GM19328 (cell line): ENCODE data around the gene CD38.
"Not testable (repeated sequence)": the region's sequence is repeated elsewhere in the genome, so short reads cannot be mapped to it uniquely, and the experiment has no call there.

Experiments
- ATAC-seq: cut with Tn5 transposase; IDR thresholded peaks from one replicate; pipeline ENCODE4 v1.9.1; 2021; ENCODE audit warnings: mild to moderate bottlenecking, moderate library complexity; ENCODE audit not compliant: unreplicated experiment

Gene CD38

GRCh38 chr4:15794905-15795304 is 16.8 kb downstream of the CD38 start:
- no peak for ATAC-seq

GRCh38 chr4:15797320-15797719 is 19.2 kb downstream of the CD38 start:
- ATAC-seq: no peak

DNA sequence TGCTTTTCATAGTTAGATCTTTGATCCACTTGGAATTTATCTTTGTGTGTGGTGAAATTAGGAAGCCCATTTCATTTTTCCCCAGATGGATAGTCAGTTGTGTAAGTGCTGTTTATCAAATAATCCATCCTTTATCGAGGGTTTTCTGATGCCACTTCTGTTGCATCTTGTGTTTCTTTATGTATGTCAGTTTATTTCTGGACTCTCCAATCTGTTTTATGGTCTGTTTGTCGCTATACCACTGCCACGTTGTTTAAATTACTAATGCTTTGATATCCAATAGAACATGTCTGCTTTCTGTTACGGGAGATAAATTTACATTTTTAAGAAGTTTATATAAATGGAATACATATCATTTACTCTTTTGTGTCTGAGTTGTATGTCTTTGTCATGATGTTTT is 21.0 kb downstream of the CD38 start:
- no peak for ATAC-seq

- no peak for ATAC-seq
Observed at GRCh38 chr4:15799701-15800100, 21.6 kb downstream of the CD38 start.

- ATAC-seq: not testable (repeated sequence)
Observed at GRCh38 chr4:15802497-15802896, 24.4 kb downstream of the CD38 start.

- ATAC-seq: no peak
Observed at GRCh38 chr4:15805583-15806517, 27.7 kb downstream of the CD38 start.

- peak; percentile 64 for ATAC-seq
Observed at GRCh38 chr4:15809058-15809457, 30.9 kb downstream of the CD38 start.

DNA sequence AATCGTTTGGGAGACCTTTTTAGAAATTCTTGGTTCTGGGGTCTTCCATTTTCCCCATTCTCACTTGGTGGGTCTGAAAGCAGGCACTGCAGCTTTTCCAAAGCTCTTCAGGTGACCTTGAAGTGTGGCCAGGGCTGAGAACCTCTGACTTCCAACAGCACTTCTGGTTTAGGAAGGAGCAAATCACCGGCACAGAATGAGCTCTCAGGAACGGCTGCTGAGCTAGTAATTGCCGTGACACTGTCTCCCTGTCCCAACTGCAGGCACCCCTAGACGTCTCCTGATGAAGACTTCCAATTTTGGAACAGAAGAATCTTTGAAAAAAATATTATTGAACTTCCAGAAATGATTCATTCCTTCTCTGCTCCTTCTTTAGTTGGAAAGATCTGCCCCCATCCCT is 31.3 kb downstream of the CD38 start:
- no peak for ATAC-seq

DNA sequence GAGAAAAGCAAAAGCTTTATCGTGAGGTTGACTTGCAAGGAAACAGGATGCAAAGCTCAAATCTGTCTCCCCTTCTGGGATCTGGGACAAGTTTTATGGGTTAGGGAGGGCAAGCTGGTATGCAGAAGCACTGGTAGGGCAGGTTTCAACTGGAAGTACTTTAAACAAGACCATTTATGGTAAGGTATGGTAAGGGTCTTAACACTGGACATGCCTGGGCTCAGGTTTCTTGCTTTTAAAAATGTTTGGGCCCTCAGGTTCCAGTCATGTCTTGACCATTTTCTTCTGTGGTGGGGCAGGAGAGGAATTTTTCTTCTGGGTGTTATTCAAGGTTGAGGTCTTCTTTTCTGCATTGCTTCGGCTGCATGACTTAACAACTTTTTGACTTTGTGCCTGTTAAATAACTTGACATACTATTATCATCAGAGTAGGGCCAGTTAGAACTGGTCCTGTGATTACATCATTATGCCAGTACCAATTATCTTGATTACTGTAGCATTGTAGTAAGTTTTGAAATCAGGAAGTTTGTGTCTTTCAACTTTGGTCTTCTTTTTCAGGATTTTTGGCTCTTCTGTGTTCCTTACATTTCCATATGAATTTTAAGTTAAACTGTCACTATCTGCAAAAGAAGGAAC is 33.7 kb downstream of the CD38 start:
- ATAC-seq: no peak

DNA sequence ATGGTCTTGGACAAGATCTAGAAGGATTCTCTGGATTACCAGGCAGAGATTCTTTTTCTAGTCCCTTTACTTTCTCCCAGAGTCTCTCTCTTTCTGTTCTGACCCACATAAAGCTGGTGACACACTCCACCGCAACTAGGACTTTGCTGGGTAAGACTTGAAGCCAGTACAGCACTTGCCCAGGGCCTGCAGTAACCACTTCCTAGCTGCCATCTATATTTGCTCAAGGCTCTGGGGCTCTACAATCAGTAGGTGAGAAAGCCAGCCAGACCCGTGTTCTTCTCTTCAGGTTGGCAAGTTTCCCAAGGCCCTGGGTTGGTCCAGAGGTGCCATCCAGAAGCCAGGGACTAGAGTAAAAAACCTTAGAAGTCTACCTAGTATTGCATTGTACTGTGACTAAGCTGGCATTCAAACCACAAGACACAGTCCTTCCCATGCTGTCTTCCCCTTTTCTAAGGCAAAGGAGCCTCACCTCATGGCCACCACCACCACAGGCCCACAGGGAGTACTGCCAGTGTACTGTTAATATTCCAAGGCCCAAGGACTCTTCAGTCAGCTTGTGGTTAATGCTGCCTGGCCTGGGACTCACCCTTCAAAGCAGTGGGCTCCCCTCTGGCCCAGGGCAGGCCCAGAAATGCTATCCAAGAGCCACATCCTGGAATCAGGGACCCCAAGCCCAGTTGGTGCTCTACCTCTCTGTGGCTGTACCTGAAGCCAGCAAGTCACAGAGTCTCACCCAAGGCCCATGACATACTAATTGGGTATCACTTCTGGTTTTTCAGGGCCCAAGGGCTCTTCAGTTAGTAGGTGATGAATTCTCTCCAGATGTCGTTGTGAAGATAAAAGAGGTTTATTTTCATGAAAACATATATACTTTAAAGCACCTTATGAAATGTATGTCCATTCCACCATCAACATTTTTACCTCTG is 54.7 kb downstream of the CD38 start:
- ATAC-seq: no peak

DNA sequence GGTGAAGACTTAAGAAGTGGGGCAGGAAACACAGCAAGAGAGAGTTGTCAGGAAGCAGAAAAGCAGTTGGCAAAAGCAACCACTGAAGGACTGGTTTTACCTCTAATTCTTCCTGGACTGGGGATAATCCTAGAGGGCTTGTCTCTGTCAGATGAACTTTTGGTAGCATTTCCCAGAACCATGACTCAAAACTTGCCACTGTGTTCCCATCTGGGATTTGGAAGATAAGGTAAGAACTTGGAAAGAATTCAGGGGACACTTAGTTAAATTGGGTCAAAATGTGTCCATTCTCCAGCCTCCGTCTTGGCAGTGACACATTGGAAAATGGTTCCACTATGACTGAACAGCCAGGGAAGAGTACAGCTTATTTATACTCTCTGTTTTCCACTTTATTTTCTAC is 55.7 kb downstream of the CD38 start:
- ATAC-seq: no peak

DNA sequence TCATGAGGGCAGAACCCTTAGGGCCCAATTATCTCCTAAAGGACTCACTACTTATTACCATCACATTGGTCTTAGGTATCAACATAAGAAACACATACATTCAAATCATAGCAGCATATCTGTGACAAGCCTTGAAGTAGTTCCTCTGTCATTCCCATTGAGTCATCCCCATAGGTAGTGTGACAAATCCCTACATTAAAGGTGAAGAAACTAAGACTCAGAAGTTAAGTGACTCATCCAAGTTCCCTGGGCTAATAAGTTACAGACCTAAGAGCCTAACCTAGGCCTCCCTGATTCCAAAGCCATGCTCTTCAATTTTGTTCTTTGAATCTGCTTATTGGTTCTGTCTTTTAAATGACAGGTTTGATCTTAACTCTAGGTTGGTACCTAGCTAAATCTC is 58.2 kb downstream of the CD38 start:
- no peak for ATAC-seq

DNA sequence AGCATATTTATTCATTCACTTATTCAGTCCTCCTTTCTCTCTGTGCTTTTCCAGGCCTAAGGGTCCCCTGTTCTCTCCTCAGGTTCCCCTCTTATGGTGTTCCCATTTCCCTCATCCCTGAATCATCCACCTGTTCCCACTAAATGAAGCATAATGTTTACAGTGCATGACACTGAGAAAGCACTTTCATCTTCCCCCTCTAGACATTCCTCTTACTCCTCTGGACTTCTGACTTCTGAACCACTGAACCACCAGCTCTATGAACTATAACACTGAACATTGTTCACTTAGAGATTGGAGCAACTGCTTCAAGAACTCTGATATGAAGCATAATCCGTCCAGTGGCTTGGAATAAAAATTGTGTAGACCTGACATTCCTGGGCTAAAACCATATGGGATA is 59.5 kb downstream of the CD38 start:
- no peak for ATAC-seq

GRCh38 chr4:15841194-15841730 is 63.1 kb downstream of the CD38 start:
- not testable (repeated sequence) for ATAC-seq

GRCh38 chr4:15847746-15848145 is 69.6 kb downstream of the CD38 start:
- no peak for ATAC-seq

DNA sequence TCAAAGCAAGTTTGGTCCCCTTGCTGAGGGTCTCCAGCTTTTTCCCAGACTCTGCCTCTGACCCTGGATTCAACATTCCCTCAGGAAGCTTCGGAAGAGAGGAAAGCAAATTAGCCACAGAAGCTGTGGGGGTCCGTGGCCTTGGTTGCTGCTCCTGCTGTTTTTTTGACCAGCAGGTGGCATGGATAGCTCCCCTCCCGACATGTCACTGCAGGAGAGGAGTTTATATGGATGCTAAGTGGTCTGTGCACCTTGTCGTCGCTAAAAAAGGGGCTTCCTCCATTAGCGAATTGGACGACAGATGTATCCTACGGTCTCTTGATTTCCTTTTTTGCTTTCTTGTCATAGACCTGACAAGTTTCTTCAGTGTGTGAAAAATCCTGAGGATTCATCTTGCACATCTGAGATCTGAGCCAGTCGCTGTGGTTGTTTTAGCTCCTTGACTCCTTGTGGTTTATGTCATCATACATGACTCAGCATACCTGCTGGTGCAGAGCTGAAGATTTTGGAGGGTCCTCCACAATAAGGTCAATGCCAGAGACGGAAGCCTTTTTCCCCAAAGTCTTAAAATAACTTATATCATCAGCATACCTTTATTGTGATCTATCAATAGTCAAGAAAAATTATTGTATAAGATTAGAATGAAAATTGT is 70.2 kb downstream of the CD38 start:
- ATAC-seq: no peak

- no peak for ATAC-seq
Observed at GRCh38 chr4:15851969-15852368, 73.8 kb downstream of the CD38 start.

DNA sequence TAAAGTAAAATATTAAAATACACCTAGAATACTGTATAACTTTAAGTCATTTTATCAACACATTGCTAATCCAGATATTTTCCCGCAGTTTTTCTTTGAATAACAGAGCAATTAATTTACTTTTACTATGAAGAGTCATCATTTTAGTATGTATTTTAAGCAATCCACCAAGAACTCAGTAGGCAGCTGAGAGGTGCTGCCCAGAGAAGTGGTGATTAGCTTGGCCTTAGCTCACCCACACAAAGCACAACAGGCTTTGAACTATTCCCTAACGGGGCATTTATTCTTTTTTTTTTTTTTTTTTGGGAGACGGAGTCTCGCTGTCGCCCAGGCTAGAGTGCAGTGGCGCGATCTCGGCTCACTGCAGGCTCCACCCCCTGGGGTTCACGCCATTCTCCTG is 74.4 kb downstream of the CD38 start:
- ATAC-seq: no peak

- ATAC-seq: no peak
Observed at GRCh38 chr4:15853345-15853744, 75.2 kb downstream of the CD38 start.

- ATAC-seq: no peak
Observed at GRCh38 chr4:15855804-15856475, 77.8 kb downstream of the CD38 start.
